NCI-H2227 treated with DMSO at 0.1 percent for 48 hours (cell line): ENCODE results near the gene ZFAND3.
"Not testable (repeated sequence)": the region's sequence is repeated elsewhere in the genome, so short reads cannot be mapped to it uniquely, and the experiment has no call there.

ENCODE experiments used
- DNase-seq: peaks from one replicate; lab custom pipeline; 2025; lab: John Stamatoyannopoulos, UW

ZFAND3 gene

DNA sequence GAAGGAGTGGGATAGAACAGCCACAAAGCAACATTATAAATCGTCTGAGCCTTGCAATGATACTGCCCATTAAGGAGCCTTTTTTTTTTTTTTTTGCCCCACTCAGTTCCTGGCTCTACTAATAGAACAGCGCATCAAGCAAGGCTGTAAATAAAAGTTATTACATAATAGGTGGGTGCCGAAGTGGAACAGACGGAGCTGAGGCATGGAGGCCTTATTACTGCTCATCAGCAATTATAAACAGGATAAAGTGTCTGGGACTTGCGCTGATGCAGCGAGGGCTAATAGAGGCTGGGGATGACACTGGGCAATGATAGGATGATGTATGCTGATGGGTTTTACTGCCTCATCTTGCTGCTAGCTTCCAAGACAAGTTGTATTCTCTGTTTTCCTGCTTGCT lies 272.1 kb downstream of the ZFAND3 start:
- DNase-seq = peak; percentile 57

DNA sequence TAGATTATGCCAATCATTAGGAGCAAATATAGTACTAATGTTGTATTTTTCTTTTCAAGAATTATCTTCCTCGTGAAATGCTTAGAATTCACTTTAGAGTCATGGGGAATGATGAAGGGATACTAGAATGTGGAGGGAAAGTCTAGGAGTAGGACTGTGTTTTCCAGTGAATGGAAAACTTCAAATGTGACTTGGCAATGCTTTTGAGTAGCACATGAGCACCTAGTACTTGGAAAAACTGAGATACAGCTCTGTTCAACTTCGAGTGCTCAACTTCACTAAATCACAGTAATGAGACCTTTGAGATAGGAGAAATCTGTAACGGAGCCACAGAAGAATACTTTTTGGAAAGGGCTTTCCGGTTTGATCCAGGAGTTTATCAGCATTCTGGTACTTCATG lies 272.9 kb downstream of the ZFAND3 start:
- no peak for DNase-seq

DNA sequence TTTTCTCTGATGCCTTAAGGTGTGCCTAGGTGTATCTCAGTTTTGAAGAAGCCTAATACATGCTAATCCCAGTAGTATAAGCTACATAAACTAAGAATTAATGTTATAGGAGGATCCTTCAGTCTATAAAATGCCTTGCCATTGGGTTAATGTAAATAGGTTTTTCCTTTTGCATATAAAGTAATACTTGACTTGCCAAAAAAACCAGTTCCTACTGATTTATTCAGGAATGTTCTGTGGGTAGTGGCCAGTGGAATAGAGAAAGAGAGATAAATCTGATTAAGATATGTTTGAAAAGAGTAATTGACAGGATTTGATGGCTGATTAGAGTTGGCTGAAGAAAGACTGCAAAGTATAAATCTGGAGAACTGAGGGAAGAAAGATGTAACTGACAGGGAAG lies 273.4 kb downstream of the ZFAND3 start:
- no peak for DNase-seq

DNA sequence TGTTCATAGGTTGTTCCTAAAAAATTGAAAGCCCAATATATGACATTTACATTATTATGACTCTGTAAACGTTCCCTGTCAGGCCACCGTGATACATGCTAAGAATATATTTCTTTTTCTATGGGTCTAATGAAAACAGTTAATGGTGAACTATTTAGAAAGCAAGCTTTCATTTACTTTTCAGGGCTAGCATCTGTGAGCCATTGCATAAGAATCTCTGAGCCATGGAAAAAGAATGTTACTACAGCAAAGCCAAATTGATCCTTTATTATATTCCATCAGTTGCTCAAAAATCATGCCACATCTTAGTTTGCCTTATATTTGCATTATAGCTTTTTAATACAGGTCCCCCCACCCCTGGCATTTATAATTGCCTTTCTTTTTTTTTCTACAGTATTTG lies 275.5 kb downstream of the ZFAND3 start:
- DNase-seq = no peak

DNA sequence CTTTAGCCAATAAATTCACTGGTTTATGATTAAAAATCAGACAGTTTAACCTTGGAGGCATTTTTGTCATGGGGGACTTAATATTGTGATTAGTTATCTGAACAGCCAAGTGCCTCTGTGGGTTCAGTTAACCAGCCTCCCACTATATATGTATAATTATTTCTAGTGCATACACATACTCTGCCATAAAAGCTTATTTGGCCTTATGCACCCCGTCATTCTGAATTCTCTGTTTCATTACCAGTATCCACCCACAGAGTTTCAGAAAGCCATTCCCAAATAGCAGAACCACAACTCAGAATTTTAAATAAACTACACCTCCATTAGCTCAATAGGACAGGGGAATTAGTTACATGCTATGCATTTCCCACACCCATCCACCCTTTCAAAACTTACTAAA lies 279.7 kb downstream of the ZFAND3 start:
- DNase-seq = no peak

DNA sequence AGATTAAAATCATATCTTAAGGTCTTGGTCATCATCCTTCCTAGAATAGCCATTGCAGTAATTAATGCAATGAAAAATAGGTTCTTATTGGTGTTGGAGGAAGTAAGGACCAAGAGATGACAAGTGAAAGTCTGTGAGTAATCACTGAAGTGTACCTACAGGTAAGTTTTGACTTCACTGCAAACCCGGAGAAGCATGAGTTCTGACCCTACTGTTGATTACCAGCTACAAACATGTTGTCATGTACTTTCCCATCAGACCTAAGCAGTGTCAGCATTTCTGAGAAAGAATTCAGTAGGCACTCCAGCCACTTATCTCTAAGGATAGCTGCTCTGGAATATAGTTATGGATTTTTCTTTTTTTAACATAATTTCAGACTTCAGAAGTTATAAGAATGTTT lies 280.9 kb downstream of the ZFAND3 start:
- DNase-seq = no peak

DNA sequence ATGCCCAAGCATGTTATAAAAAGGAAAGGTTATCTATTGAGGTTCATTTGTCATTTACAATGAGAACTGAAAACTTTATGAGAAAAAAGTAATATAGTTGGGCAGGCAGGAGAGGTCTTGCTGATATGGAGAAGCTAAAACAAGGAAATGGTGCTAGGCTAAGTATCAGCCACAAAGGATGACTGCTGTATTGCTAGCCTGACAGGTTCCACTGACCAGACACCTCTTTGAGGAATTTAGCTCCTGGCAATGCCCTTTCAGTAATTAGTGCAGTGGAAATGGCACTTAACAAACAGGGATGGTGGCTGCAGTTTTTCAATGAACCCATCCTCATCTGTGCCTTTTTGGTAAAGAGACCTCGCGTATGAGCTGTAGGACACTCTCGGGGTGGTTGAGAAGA lies 284.4 kb downstream of the ZFAND3 start:
- no peak for DNase-seq

DNA sequence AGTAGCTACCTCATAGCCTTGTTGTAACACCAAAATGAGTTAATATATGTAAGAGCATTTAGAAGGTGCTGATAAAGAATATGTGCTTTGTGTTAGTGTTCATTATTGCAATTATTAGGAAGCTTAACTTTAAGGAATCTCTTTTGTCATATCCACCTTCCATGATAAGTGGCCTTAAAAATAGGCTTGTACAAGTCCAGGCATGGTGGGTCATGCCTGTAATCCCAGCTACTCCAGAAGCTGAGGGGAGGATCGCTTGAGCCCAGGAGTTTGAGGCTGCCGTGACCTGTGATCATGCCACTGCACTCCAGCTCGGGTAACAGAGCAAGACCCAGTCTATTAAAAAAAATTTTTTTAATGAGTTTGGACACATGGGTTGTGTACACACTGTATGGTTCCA lies 285.5 kb downstream of the ZFAND3 start:
- no peak for DNase-seq

DNA sequence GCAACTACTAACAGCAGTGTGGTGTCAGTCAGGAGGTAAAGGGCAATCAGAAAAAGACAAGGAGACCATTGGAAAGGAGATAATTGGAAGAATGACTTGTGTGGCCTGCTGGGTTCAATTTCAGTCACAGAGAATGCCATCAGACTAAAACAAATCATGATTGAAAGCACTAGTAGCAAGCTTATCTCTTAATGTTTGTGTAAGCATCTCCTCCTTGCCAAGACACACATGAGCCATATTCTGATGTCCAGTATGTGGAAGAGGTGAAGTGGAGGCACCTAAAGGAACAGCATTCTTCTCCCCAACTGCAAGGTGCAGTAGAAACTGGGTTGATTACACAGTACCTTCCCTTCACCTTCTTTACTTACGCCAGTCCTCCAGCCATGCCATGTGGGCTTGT lies 287.5 kb downstream of the ZFAND3 start:
- DNase-seq = no peak

DNA sequence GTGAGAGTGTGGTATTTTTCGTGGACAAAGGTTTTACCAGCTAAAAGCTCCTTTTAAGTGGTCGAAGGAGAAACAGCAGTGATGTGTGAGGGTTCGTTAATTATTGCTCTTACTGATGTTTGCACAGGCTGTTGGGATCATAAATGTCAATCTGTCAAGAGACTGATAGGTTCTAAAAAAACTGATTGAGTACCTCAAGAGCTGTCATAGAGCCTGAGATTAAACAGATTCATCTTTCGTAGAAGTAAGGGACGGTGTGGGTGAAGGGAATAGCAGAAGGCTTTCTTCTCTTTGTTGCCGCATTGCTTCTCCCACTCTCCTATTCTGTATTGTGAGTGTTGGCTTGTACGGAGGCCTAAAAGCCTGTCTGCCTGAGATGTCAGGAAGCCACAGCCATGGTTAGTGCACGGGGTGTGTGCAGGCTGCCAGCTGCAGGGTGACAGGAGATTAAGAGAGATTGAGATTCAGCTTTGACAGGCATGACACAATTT lies 291.0 kb downstream of the ZFAND3 start:
- DNase-seq = peak; percentile 91

DNA sequence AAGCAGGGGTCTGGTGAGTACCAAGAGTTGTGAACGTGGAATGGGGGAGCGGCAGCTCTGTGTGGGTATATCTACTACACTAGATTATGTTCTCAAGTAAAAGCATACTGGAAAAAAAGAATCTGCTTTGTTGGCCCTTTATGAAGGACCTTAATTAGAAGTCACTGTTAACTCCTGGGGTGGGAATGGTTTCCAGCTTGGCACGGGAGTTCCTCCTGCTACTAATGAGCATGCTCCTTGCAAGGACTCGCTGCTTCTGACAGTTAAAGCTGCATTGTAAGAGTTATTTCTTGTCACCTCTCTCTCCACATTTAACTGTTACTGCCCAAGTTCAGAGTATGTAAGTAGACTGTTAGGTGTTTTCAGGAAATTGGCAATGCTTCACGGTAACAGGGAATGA lies 292.7 kb downstream of the ZFAND3 start:
- peak; percentile 16 for DNase-seq

DNA sequence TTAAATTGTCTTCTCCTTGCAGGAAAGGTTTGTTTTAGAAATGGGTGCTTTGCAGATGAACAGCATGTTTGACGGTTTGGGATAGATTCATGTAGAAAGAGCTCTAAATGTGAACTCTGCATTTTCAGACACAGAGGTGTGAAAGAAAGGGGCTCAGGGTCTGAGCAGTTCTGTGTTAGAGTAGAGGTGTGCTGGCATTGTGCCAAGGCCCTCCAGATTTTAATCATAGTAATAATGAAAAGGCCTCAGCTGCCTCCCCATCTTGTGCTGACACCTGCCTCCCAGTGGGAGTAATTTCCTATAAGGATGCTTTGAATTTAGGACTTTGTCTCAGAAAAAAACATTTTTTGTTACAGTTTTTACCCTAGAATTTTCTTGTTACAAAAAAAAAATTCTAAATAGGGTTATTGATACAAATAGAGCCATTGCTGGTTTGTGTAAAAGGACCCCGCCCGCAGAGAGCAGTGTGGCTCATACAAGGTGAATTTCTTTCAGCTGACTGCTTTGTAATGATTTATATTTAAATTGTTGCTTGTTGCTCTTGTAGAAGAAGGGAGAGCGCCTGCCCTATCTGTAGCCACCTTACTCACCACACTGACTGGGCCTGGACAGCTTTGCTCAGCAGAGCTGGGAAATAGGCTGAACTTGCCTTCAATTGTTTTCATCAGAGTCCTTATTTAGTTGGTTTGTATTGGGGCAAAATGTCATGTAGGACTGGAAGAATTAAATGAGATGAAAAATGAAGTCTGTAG lies 294.5 kb downstream of the ZFAND3 start:
- DNase-seq = peak; percentile 85

DNA sequence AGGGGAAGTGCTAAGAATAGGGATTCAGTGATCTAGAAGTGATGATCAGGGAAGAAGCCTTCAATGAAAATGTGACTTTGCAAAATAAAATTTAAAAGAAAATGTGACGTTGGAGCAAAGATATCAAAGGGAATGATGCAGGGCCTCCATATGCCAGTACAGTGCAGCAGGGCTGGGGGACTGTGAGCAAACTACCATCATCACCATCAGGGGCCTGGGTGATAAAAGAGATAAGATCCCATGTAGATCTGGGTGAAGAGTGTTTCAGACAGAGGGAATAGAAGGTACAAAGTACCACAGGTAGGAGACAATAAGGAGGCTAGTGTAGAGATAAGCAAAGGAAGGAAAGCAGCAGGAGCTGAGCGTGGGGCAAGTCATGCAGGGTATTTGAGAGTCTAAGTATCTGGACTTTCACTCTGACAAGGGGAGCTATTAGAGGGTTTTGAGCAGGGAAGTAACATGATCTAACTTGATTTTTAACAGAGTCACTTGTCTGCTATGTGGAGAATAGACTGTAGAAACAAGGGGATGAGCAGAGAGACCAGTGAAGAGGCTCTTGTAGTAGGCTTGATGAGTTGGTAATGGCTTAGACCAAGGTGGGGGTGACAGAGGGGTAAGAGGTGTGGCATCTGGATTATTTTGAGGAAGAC lies 295.6 kb downstream of the ZFAND3 start:
- DNase-seq = no peak

DNA sequence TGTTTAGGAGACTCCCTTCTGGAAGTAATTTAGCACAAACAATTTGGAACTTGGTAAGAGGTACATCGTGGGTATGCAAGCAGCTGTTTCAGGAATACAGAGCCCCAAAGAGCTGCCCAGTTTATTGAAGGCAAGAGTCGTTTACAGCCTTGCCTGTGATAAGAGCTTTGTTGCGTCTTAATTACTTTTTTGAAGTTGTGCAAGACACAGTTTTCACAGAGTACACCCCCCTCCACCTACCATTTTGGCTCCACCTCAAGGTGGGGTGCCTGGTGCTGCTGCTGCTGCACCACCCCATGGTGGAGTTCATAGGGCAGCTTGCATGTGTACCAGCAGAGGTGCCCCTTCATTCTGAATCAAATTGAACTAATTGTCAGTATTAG lies 296.1 kb downstream of the ZFAND3 start:
- DNase-seq = no peak

DNA sequence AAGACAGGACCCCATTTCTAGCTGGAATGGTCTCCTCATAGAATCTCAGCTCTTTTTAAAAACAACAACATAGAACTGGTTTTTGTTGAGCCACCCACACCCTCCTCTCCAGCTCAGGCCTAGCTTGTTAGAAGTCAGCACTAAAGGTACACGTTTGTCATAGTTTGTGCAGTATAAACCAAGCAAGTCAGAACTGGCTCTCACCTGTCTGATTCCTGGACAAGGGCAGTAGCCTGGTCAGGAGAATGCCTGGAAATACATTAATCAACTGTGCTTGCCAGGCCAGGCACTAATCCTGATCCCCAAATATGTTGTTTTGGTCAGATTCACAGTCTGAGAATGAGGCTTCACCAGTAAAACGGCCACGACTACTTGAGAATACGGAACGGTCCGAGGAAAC lies 296.7 kb downstream of the ZFAND3 start:
- no peak for DNase-seq

DNA sequence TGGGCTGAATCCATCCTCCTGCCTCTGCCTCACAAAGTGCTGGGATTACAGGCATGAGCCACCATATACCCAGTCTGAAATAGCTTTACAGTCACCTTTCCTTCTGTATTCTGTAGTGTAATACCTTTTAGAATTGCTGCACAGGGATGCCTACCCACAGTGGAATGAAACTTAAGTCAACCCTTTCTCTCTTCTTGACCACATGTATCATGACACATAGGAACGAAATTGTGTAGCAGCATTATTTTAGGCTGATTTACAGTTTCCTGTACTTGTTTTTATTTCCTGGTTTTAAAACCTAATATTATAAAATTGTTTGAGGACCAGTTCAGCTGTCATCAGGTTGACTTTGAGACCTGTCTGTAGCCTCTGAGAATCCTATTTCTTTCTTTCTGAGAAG lies 297.8 kb downstream of the ZFAND3 start:
- DNase-seq = no peak

DNA sequence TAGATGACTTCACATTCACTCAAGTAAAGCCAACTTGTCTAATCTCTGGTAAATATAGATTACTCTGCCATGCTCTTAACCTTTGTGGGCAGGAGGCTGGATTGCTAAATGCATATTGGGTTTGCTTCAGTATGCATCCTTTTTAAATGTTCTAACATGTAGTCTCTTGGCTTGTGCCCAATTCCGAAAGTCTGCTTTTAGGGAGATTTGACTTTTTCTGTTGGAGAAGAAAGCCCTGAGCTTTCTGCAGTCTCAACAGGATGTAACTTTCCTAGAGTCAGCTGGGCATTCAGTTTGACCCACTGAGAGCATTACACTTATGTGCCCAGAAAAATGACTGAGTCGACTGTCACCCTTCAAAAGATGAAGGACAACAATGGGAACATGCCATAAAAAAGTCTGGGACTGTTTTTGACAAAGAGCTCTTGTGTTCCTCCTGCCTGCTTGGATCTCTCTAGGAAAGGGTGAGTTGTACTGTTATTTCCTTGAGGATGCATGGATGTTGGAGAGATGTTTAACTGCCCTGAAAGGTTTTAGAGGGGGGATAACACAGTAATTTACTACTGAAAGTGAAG lies 299.4 kb downstream of the ZFAND3 start:
- DNase-seq = peak; percentile 1

DNA sequence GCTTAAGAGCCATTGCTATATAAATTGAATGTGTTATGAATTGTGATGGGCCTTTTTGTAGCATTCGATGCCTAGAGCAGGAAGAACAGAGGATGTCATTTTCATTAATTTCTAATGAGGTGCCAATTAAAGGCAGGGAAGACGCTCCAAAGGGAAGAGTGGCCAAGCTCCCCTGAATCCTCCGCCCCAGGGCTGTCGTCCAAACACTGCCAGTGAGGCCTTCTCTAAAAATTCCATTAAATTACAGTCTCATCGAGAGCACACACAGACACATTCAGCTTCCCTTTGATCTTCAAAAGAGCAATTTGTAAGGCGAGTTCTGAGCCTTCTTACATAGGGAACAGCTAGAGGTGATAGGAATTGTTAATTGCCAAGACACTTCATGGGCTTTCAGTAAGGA lies 300.0 kb downstream of the ZFAND3 start:
- DNase-seq = no peak

DNA sequence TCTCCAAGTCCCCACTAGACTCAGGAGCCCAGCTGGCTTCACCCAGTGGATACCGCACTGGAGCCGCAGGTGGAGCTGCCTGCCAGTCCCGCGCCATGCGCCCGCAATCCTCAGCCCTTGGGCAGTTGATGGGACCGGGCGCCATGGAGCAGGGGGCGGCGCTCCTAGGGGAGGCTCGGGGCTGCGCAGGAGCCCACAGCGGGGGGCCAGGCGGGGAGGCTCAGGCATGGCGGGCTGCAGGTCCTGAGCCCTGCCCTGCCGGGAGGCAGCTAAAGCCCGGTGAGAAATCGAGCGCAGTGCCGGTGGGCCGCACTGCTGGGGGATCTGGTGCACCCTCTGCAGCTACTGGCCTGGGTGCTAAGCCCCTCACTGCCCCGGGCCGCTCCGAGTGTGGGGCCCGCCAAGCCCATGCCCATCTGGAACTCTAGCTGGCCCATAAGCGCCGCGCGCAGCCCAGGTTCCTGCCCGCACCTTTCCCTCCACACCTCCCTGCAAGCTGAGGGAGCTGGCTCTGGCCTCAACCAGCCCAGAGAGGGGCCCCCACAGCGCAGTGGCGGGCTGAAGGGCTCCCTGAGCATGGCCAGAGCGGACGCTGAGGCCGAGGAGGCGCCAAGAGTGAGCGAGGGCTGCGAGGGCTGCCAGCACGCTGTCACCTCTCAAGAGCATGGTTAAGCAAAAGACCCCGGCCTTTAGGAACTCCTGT lies 304.8 kb downstream of the ZFAND3 start:
- not testable (repeated sequence) for DNase-seq

DNA sequence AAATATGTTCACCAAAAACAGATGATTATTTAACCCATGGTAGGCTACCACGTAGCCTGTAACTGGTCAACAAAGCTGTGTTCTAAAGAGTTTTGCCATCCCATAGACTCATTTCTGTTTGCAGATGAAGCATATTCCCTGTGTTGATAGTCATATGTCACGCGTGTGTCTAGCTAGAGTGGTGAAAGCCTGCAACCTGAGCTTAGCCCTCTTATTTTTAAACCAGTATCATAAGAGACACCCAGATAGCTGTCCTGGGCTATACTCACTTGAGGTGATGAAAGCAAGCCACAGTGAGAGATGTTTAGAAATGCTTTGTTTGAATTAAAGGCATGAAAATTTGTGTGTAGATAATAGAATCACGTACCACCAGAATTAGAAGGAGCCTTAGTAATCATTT lies 307.8 kb downstream of the ZFAND3 start:
- no peak for DNase-seq

DNA sequence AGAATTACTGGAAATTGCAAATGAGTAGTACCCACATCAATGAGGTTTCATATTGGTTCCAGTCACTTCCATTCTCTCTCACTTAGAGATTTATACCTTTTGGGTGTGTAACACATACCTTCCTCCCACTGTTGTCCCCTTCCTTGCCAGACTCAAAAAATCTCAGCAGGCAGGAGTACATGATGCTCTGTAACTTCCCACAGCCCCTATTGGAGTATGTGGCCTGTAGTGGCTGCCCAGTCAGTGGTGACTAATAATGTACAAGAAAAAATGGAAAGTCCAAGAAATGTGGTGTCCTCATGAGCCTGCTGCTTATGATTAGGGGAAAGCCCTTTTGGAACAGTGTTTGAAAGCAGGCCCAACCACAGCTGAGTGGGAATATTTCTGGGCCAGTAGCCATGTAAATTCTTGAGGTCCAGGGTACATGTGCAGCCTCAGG lies 312.0 kb downstream of the ZFAND3 start:
- DNase-seq = no peak

DNA sequence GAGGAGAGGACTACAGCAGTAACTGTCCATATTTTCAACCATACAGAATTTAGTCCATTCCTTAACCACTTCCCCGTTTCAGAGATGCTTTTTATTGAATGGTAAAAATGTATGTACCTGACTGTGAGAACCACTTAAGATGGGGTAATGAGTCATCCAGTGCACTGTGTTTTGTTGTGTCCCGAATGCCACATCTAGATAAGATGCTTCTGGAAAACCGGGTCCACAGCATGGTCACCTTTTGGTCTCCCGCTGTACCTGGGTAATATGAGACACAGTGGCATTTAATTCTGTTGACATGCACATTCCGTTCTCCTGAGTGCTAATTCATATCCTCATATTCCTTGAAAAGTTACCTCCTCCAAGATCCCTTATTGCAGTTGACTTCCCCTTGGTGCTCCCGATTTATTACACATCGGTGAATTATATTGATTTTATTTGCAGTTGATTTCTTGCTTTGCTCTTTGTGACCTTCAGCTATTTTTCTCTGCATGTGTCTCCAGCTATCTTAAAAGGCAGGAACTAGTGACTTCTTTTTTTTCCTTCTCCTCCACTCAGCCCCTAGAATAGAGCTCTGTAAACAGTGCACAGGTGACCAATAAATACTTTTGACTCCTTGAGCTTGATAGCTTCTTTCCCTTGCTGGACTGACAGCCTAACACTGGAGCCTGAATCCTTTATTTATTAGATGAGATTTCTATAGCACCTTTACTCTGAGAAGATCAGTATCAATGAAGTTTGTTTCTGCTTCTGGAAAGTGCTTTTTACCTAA lies 314.6 kb downstream of the ZFAND3 start:
- no peak for DNase-seq
